GM19099 (cell line): Measurements from ENCODE around the gene CHD3.
A peak's percentile ranks its signal among the peaks of the same experiment; 100 is the strongest.

Source experiments
- POLR2A ChIP-seq: IDR thresholded peaks from 3 replicates; pipeline ENCODE4 v1.6.1; 2011; ENCODE audit warnings: low read depth; ENCODE audit not compliant: insufficient read length; ENCODE audit errors: extremely low read depth

The CHD3 gene

GRCh38 chr17:7894866-7895265, 6.3 kb downstream of the CHD3 start:
- no peak for TF ChIP-seq POLR2A

DNA sequence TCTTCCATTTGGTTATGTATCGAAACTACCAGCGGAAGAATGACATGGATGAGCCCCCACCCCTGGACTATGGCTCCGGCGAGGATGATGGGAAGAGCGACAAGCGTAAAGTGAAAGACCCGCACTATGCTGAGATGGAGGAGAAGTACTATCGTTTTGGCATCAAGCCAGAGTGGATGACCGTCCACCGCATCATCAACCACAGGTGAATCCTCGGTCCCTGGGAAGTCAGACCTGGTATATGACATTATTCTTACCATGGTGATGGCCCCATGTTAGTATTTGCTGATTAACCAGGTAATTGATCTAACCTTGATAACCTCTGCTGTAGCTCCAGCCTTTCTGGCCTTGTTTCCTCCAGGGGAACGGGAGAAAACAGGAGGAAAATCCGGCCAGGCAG, 8.5 kb downstream of the CHD3 start:
- TF ChIP-seq POLR2A: no peak

DNA sequence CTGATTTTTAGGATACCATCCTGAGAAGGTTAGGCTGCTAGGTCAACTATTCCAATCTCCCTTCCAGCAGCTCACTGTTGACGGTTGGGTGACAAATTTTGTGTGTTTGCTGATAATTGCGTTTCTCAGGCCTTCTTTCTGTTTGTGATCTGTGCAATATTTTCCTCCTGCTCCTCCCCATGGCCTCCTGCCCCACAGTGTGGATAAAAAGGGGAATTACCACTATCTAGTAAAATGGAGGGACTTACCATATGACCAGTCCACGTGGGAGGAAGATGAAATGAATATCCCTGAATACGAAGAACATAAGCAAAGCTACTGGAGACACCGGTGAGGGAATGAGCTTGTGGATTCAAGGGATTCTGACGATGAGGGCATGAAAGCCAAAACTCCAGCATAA, 9.2 kb downstream of the CHD3 start:
- TF ChIP-seq POLR2A: no peak

- TF ChIP-seq POLR2A: no peak
These were observed 14.8 kb downstream of the CHD3 start for GRCh38 chr17:7903154-7904103.

DNA sequence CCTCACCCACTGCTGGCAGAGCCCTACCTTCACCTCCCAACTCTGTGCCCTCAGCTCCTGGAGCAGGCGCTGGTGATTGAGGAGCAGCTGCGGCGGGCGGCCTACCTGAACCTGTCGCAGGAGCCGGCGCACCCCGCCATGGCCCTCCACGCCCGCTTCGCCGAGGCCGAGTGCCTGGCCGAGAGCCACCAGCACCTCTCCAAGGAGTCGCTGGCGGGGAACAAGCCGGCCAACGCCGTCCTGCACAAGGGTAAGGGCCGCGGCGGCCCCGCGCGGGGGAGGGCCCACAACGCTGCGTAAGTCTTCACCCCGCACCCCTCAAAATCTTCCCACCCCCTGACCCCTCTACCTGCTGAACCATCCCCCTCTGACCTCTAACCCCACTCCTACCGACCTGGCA, 20.5 kb downstream of the CHD3 start:
- TF ChIP-seq POLR2A: no peak

DNA sequence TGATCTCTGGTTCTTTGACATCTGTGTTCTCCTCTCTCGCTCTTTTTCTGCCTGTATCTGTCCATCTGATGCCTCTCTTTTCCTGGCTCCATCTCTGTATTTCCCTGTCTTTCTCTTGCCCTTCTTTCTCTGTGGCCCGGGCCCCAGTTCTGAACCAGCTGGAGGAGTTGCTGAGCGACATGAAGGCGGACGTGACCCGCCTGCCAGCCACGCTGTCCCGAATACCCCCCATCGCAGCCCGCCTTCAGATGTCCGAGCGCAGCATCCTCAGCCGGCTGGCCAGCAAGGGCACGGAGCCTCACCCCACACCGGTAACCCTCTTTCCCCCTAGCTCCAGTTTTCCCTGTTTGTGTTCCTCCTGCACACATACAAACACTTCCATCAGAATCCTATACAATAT, 21.7 kb downstream of the CHD3 start:
- no peak for TF ChIP-seq POLR2A

DNA sequence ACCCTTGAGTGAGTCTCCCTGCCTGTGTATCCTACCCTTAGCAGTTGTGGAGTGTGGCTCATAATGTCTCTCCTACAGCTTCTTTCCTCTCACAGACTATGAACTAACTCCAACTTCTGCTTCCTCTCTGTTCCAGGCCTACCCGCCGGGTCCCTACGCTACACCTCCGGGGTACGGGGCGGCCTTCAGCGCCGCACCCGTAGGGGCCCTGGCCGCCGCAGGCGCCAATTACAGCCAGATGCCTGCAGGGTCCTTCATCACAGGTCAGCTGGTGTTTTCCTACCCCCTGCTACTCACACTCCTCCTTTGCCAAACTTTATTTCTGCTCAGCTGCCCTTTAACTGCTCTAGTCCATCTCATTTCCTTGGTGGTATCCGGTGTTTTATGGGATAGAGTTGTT, 22.1 kb downstream of the CHD3 start:
- no peak for TF ChIP-seq POLR2A

- no peak for TF ChIP-seq POLR2A
These were observed 22.5 kb downstream of the CHD3 start for GRCh38 chr17:7911116-7911515.

DNA sequence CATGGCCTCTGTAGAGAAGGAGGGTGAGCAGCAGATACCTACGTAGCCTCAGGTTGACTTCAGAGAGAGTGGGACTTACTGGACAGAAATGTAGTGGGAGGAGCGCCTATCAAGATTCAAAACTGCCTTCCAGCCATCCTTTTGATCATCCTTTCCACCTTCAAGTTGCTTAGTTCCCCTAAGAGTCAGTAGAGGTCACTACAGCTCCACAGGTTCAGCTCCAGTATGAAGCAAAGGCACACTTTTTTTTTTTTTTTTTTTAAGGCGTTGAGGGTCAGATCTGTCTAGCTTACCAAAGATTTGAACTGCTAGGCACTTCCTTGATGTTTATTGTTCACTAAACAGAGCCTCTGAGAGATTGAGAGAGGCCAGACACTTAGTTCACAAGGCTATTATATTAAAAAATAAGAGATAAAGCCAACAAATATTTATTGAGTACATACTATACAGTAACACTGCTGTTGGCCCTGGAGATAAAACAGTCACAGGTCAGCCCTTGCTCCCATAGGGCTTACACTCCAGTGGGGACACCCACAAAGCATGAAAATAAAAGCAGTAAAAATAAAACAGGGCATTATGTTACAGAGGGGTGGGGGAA, 24.4 kb downstream of the CHD3 start:
- TF ChIP-seq POLR2A: no peak

DNA sequence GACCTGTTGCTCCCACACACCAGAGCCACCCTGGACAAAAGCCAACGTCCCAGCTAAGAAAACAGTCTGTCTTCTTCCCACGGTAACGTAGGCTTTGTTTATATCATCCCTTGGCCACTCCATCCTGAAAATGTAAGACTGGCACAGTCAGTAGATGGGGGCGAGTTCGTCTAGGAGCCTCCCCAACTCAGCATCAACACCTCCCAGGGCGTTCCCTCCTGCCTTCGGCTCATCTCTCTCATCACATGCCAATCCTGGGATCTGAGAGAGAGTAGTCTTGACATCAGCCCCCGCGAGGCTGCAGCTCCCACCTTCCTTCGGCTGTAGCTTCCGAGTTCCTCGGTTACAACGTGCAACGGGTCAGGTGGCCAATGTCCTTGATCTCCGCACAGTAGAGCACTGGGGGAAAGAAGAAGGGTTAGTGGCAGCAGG, 26.6 kb downstream of the CHD3 start:
- TF ChIP-seq POLR2A: no peak

DNA sequence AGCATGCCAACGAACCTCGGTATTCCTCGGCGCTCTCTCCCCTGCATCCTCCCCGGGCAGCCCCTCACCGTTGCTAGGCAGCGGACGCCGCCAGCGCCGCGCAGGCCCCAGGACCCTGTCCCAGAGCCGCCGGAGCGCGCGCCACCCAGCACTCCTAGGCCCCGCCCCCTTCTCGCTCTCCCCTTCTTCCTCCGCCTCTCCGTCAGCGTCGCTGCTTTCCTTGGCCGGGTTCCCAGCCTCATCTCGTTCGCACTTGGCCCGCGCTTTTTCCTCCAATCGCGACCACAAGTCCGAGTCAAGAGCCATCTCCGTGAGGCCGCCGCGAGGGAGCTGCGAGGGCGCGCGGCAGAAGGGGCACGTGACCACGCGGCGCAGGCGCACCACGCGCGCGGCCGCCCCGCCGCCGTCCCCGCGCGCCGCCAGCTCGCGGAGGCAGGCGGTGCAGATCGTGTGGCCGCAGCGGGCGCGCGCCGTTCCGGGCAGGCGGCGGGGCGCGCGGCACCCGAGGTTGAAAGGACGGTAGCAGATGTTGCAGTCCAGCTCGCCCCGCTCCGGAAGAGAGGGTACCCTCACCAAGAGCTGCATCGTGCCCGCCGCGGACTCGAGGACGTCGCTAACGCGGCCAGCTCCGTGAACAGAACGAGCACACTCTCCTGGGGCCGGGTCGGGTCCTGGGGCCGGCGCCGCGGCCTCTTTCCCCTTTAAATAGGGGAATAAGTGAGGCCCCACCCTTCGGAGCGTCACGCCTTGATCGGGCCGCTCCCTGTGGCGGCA, 27.2 kb downstream of the CHD3 start, which contains the start of gene RNF227:
Gene RNF227, minus strand, starts transcription at position 679 of the 774 bp plus-strand sequence. Its CDS starts 94 bp downstream, at position 585.
- TF ChIP-seq POLR2A: peak; percentile 71

GRCh38 chr17:7916385-7916682, 27.7 kb downstream of the CHD3 start:
- TF ChIP-seq POLR2A: no peak

DNA sequence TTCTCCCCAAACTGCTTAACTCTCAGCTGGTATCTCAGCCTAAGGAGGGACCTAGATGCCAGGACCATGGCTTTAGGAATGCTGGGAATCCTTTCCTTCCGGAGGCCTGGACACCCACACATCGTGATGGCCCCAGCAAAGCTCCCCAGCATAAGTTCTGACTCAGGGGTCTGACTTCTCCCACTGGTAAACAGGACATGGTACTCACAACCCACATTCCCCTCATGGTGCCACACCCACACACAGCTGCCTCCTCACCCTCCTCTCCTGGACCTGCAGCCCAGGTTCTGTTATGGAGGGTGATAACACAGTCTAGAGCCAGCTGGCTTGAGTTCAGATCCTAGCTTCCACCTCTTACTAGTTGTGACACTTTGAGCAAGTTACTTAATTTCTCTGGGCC, 28.2 kb downstream of the CHD3 start:
- TF ChIP-seq POLR2A: no peak

DNA sequence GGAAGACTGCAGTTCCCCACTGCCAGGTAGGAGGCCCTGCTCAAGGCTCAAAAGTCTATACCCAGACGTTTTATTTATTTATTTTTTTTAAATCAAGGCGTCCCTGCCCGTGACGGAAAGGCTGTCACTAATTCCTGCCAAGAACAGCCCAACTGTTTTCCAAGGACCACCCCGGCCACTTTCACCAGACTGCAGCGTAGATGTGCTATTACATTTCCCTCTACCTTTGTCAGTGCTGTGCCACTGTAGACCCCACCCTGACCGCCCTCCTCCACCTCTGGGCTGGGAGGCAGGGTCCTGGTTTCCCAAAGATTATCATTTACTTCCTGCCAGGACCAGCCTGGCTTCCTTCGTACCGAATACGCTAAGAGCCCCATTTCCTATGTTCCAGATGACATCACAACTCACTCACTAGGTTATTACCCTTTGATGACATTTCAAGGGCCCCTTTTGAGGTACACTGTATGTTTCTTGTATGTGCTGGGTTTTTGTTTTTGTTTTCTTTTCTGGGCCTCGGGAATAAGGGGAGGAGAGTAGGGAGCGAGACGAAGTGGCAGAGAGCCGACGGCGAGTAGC, 33.8 kb downstream of the CHD3 start:
- TF ChIP-seq POLR2A: no peak
